Measurements from ENCODE around the gene DEPP1.
A peak's percentile ranks its signal among the peaks of the same experiment; 100 is the strongest.

Gene DEPP1

DNA sequence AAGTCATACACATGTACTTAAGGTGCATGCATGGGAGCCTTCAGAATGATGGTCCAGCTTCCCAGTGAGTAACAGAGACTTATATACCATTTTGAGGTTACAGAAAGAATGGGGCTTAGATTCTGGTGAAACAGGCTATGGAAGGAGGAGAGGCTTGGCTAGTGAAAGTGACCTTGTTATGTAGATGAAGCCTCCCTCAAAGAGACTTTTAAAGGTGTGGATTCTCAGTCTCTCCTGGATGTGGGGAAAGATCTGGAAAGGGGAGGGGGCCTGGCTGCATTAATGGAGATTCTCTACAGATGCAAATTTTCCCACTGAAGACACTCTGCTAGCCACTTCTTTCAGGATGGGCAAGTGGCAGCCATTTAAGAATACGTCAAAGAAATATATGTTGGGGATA, 13.5 kb downstream of the DEPP1 start:
- Histone ChIP-seq H3K4me1 (ENCODE audit: insufficient read depth, low read length, poor library complexity, severe bottlenecking) (peaks cover 74% of the 10 kb centered on the region), H3K4me3 (ENCODE audit: low read length, poor library complexity, severe bottlenecking) (no peak overlapping the region), H3K9ac (ENCODE audit: low read depth, low read length, poor library complexity, severe bottlenecking) (no peak overlapping the region), H2AFZ (ENCODE audit: low read length) (no peak overlapping the region), H3K36me3 (ENCODE audit: insufficient read depth, low read length) (no peaks in the 10 kb centered on the region), H3F3A (ENCODE audit: low read depth) (no peaks in the 10 kb centered on the region), H3K79me2 (ENCODE audit: insufficient read depth, low read length) (no peaks in the 10 kb centered on the region), H3K9me3 (ENCODE audit: insufficient read depth, low read depth, low read length) (no peaks in the 10 kb centered on the region), H3K27me3 (ENCODE audit: insufficient read depth, low read length, poor library complexity, severe bottlenecking) (no peaks in the 10 kb centered on the region), H3K9me2 (replicated peaks; ENCODE audit: low read depth, low read length) (no peaks in the 10 kb centered on the region), H4K20me1 (ENCODE audit: insufficient read depth, low read length, poor library complexity, severe bottlenecking) (no peaks in the 10 kb centered on the region), H3K4me2 (ENCODE audit: low read depth, low read length, poor library complexity, severe bottlenecking) (no peak overlapping the region)
- no peak for TF ChIP-seq EZH2phosphoT487 (IDR thresholded peaks at IDR 0.05; ENCODE audit: borderline replicate concordance)
- TF ChIP-seq, protein P1, sequence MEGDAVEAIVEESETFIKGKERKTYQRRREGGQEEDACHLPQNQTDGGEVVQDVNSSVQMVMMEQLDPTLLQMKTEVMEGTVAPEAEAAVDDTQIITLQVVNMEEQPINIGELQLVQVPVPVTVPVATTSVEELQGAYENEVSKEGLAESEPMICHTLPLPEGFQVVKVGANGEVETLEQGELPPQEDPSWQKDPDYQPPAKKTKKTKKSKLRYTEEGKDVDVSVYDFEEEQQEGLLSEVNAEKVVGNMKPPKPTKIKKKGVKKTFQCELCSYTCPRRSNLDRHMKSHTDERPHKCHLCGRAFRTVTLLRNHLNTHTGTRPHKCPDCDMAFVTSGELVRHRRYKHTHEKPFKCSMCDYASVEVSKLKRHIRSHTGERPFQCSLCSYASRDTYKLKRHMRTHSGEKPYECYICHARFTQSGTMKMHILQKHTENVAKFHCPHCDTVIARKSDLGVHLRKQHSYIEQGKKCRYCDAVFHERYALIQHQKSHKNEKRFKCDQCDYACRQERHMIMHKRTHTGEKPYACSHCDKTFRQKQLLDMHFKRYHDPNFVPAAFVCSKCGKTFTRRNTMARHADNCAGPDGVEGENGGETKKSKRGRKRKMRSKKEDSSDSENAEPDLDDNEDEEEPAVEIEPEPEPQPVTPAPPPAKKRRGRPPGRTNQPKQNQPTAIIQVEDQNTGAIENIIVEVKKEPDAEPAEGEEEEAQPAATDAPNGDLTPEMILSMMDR (conservative IDR thresholded peaks at IDR 0.05; ENCODE audit: low read length): no peak

- Histone ChIP-seq H3K9me3 (ENCODE audit: insufficient read depth, low read depth, low read length) (no peaks in the 10 kb centered on the region), H3K9ac (ENCODE audit: low read depth, low read length, poor library complexity, severe bottlenecking) (peak overlapping the region; percentile 2), H3K4me3 (ENCODE audit: low read length, poor library complexity, severe bottlenecking) (no peak overlapping the region), H3F3A (ENCODE audit: low read depth) (no peaks in the 10 kb centered on the region), H3K9me2 (replicated peaks; ENCODE audit: low read depth, low read length) (no peaks in the 10 kb centered on the region), H4K20me1 (ENCODE audit: insufficient read depth, low read length, poor library complexity, severe bottlenecking) (no peaks in the 10 kb centered on the region), H3K4me2 (ENCODE audit: low read depth, low read length, poor library complexity, severe bottlenecking) (peak overlapping the region; percentile 26), H3K4me1 (ENCODE audit: insufficient read depth, low read length, poor library complexity, severe bottlenecking) (peaks cover 76% of the 10 kb centered on the region), H2AFZ (ENCODE audit: low read length) (no peak overlapping the region), H3K36me3 (ENCODE audit: insufficient read depth, low read length) (no peaks in the 10 kb centered on the region), H3K27me3 (ENCODE audit: insufficient read depth, low read length, poor library complexity, severe bottlenecking) (no peaks in the 10 kb centered on the region), H3K79me2 (ENCODE audit: insufficient read depth, low read length) (peaks cover 2% of the 10 kb centered on the region; the same call in 1 of the 2 replicates)
- TF ChIP-seq EZH2phosphoT487 (IDR thresholded peaks at IDR 0.05; ENCODE audit: borderline replicate concordance): no peak
- TF ChIP-seq, protein P1 (conservative IDR thresholded peaks at IDR 0.05; ENCODE audit: low read length): no peak; the same call in 1 of the 2 replicates
Measured at GRCh38 chr10:44963772-44964633, 14.6 kb downstream of the DEPP1 start.

DNA sequence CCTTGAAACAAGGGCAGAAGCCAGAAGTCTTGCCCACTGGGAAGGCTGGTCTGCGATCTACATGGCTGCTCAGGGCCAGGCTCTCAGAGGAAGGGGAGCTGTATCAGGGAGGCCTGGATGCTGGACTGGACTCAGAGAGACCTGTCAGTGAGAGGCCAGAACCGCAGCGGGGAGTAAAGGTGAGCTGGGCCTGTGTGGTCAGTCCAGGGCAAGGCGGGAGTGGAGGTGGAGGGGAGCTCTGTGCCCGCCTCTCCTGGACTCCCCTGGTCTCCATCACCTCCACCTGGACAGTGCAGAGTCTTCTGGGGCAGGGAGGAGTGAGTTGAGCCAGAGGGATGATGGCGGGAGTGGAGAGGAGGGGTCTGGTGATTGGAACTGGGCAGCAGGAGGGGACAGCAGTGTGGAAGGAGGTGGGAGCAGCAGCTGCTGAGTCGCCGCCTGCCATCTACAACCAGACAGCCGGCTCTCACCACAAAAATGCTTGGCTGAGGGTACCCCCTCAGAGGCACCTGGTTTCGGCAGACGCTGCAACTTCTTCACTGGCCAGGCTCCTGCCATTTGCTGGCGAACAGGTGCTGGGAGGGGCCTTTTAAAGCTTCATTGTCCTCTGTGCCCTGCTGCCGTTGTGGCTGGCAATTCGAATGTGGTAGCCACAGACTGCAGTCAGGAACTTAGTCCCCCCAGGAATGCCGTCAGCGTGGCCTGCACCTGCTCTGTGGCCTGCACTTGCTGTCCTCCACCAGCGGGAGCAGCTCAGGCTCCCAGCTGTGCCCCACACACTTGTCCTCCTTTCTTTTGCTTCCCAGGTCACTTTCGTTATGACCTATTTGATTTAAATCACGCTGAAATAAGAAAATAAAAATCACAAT, 15.5 kb downstream of the DEPP1 start:
- TF ChIP-seq, protein P1 (conservative IDR thresholded peaks at IDR 0.05; ENCODE audit: low read length): peak; percentile 50
- no peak for TF ChIP-seq EZH2phosphoT487 (IDR thresholded peaks at IDR 0.05; ENCODE audit: borderline replicate concordance)
- H3K4me2 ChIP-seq (ENCODE audit: low read depth, low read length, poor library complexity, severe bottlenecking): peak overlapping the region; percentile 26
- peaks cover 73% of the 10 kb centered on the region for H3K4me1 ChIP-seq (ENCODE audit: insufficient read depth, low read length, poor library complexity, severe bottlenecking)
- H3F3A ChIP-seq (ENCODE audit: low read depth): no peaks in the 10 kb centered on the region
- no peak overlapping the region for H3K4me3 ChIP-seq (ENCODE audit: low read length, poor library complexity, severe bottlenecking)
- peak overlapping the region; percentile 2 for H3K9ac ChIP-seq (ENCODE audit: low read depth, low read length, poor library complexity, severe bottlenecking)
- no peaks in the 10 kb centered on the region for H3K27me3 ChIP-seq (ENCODE audit: insufficient read depth, low read length, poor library complexity, severe bottlenecking)
- H3K36me3 ChIP-seq (ENCODE audit: insufficient read depth, low read length): no peaks in the 10 kb centered on the region
- H2AFZ ChIP-seq (ENCODE audit: low read length): no peak overlapping the region
- H3K79me2 ChIP-seq (ENCODE audit: insufficient read depth, low read length): peaks cover 10% of the 10 kb centered on the region; the same call in 1 of the 2 replicates
- H3K9me3 ChIP-seq (ENCODE audit: insufficient read depth, low read depth, low read length): no peaks in the 10 kb centered on the region
- H4K20me1 ChIP-seq (ENCODE audit: insufficient read depth, low read length, poor library complexity, severe bottlenecking): no peaks in the 10 kb centered on the region
- no peaks in the 10 kb centered on the region for H3K9me2 ChIP-seq (replicated peaks; ENCODE audit: low read depth, low read length)
